Coronary artery (tissue), 2 donors: Measurements from ENCODE around the gene CROCC2.

Experiments
- DNase-seq: peaks from one replicate; pipeline ENCODE4 v3.0.0-alpha.2; 2017; ENCODE audit warnings: low spot score
- H3K27ac ChIP-seq, 2 donors: fragments of 200-600 bp; sonication (generic); one replicate each; pipeline ENCODE4 v1.5.1; 2016 to 2019
- H3K4me3 ChIP-seq: fragments of 200-600 bp; sonication (generic); 2 replicates; pipeline ENCODE4 v1.5.1; 2016; ENCODE audit warnings: mild to moderate bottlenecking, moderate library complexity
- CTCF ChIP-seq: fragments of 200-600 bp; sonication (generic); IDR thresholded peaks from one replicate; pipeline ENCODE4 v1.5.1; 2019; ENCODE audit warnings: antibody characterized with exemption

CROCC2 gene

GRCh38 chr2:241010531-241011295 lies 104.6 kb downstream of the CROCC2 start:
- peak; percentile 70 for DNase-seq
- Histone ChIP-seq H3K4me3 (peak overlapping the region; percentile 65), H3K27ac (peak overlapping the region in 1 of 2 donors; percentile 70)
- no peak for TF ChIP-seq CTCF

- DNase-seq, result no peak
- TF ChIP-seq CTCF, result no peak
These were observed 105.1 kb downstream of the CROCC2 start for GRCh38 chr2:241011296-241011600.

GRCh38 chr2:241011751-241012510 lies 105.8 kb downstream of the CROCC2 start:
- no peak for DNase-seq
- Histone ChIP-seq H3K27ac (peak overlapping the region in 1 of 2 donors; percentile 6), H3K4me3 (no peak overlapping the region)
- TF ChIP-seq CTCF, result no peak

More at GRCh38 chr2:241011296-241011600, 105.1 kb downstream of the CROCC2 start:
- no peak overlapping the region for H3K4me3 ChIP-seq
- H3K27ac ChIP-seq, result peak overlapping the region in 1 of 2 donors; percentile 6

- Histone ChIP-seq H3K27ac (no peak overlapping the region), H3K4me3 (no peak overlapping the region)
- no peak for DNase-seq
- TF ChIP-seq CTCF, result no peak
These were observed 108.1 kb downstream of the CROCC2 start for GRCh38 chr2:241014224-241014623.

- DNase-seq, result no peak
- TF ChIP-seq CTCF, result no peak
These were observed 108.6 kb downstream of the CROCC2 start for GRCh38 chr2:241014764-241015163.

GRCh38 chr2:241015439-241015838 lies 109.3 kb downstream of the CROCC2 start:
- H3K27ac ChIP-seq, result no peak overlapping the region
- no peak overlapping the region for H3K4me3 ChIP-seq
- no peak for DNase-seq
- no peak for TF ChIP-seq CTCF

More at GRCh38 chr2:241014764-241015163, 108.6 kb downstream of the CROCC2 start:
- H3K4me3 ChIP-seq, result no peak overlapping the region
- no peak overlapping the region for H3K27ac ChIP-seq
